Calu3 (cell line): ENCODE data around the gene CDKN1C. TPM values are rescaled to one million over a fixed set of nuclear protein-coding genes. Genes with fewer than 3 reads are reported as not detected.

Experiments
- BruUV-seq: library from RNA; stranded (reverse); fragments of 400-500 nt; replicated peaks from 2 replicates; lab custom pipeline; 2021; lab: Mats Ljungman, UMichigan
- CTCF ChIA-PET: fragments of 300-600 bp; sonication (Branson Sonifier 250); formaldehyde crosslinking; loops from one replicate; lab custom pipeline; 2022; ENCODE audit warnings: antibody characterized with exemption; lab: Charles Lee
- DNase-seq: peaks from one replicate; pipeline ENCODE4 v3.0.0; 2022
- H3K27ac Mint-ChIP-seq: one replicate; pipeline ENCODE4 v1.8.0; 2022; ENCODE audit warnings: mixed read lengths; ENCODE audit not compliant: unreplicated experiment
- H3K27me3 Mint-ChIP-seq: one replicate; pipeline ENCODE4 v1.8.0; 2022; ENCODE audit warnings: mixed read lengths; ENCODE audit not compliant: unreplicated experiment
- H3K36me3 Mint-ChIP-seq: one replicate; pipeline ENCODE4 v1.8.0; 2022; ENCODE audit warnings: mild to moderate bottlenecking, moderate library complexity, mixed read lengths; ENCODE audit not compliant: insufficient read depth, unreplicated experiment
- H3K4me1 Mint-ChIP-seq: one replicate; pipeline ENCODE4 v1.8.0; 2022; ENCODE audit warnings: mild to moderate bottlenecking, low read depth, mixed read lengths; ENCODE audit not compliant: unreplicated experiment
- H3K4me3 Mint-ChIP-seq: one replicate; pipeline ENCODE4 v1.8.0; 2022; ENCODE audit warnings: mild to moderate bottlenecking, low read depth, moderate library complexity, mixed read lengths; ENCODE audit not compliant: unreplicated experiment
- H3K9me3 Mint-ChIP-seq: one replicate; pipeline ENCODE4 v1.8.0; 2022; ENCODE audit warnings: low read depth, mixed read lengths; ENCODE audit not compliant: unreplicated experiment
- intact Hi-C: fragments of 100-400 bp; cut with micrococcal nuclease; formaldehyde crosslinking; loops from one replicate; pipeline ENCODE4 v1.10.0; 2022; ENCODE audit not compliant: unreplicated experiment
- total RNA-seq: library from RNA; stranded (reverse); gene quantifications from 2 replicates; pipeline ENCODE4 v1.2.3, GENCODE V29; 2022
- TF ChIP-seq, protein P1 (sequence below): fragments of 200-600 bp; IDR thresholded peaks from one replicate; pipeline ENCODE4 v1.8.0; 2022; ENCODE audit warnings: antibody characterized with exemption; ENCODE audit not compliant: unreplicated experiment

CDKN1C gene
- total RNA-seq, 1 experiment from 2014 or later, result 2.4 TPM

DNA sequence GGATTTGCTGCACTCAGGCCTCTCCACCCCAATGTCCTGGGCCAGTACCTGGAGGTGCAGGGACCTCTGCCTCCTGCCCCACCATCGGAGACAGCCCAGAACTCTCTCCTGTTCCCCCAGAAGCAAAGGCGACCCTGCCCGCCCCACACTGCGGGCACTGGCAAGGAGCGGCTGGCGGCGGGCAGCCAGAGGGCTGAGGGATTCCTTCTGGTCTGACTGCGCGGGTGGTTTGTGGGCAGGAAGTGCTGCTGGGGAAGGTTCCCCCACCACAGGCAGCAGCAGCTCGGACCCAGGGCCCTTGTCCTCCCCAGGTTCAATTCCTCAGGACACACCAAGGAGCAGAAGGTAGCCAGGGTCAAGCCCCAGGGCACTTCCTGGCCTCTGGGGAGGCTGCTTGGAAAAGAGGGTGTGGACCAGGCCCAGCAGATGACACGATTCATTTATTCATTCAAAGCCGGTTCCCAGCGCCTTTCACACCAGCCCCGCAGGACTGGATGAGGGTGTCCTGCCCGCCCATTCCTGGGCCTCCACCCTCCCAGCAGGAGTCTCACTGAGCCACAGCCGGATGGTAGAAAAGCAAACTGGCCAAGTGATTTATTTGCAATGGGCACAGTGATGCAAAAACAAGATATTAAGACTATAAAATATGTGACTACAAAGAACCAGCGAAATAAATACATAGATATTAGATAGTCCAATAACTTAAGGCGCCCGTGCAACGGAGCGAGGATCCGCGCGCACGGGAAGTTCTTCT, 42.5 kb upstream of the CDKN1C start:
- Mint-ChIP-seq H3K36me3 (peaks cover 82% of the 10 kb centered on the region), H3K9me3 (no peaks in the 10 kb centered on the region), H3K27me3 (no peaks in the 10 kb centered on the region), H3K27ac (peak overlapping the region; percentile 98), H3K4me3 (peak overlapping the region; percentile 94), H3K4me1 (peaks cover 27% of the 10 kb centered on the region)
- no TSS peak for BruUV-seq
- intact Hi-C loops, result loop anchor here (2.0 kb wide), 1 partner anchor 15 kb away; no protein-coding TSS in a partner anchor
- CTCF ChIA-PET, result interaction anchor here (2.7 to 2.9 kb wide), 2 partner anchors 25 to 36 kb away, joined by 24 to 40 read pairs; a partner anchor contains a TSS
- TF ChIP-seq, protein P1, sequence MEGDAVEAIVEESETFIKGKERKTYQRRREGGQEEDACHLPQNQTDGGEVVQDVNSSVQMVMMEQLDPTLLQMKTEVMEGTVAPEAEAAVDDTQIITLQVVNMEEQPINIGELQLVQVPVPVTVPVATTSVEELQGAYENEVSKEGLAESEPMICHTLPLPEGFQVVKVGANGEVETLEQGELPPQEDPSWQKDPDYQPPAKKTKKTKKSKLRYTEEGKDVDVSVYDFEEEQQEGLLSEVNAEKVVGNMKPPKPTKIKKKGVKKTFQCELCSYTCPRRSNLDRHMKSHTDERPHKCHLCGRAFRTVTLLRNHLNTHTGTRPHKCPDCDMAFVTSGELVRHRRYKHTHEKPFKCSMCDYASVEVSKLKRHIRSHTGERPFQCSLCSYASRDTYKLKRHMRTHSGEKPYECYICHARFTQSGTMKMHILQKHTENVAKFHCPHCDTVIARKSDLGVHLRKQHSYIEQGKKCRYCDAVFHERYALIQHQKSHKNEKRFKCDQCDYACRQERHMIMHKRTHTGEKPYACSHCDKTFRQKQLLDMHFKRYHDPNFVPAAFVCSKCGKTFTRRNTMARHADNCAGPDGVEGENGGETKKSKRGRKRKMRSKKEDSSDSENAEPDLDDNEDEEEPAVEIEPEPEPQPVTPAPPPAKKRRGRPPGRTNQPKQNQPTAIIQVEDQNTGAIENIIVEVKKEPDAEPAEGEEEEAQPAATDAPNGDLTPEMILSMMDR, result no peak
- peak; percentile 38 for DNase-seq

DNA sequence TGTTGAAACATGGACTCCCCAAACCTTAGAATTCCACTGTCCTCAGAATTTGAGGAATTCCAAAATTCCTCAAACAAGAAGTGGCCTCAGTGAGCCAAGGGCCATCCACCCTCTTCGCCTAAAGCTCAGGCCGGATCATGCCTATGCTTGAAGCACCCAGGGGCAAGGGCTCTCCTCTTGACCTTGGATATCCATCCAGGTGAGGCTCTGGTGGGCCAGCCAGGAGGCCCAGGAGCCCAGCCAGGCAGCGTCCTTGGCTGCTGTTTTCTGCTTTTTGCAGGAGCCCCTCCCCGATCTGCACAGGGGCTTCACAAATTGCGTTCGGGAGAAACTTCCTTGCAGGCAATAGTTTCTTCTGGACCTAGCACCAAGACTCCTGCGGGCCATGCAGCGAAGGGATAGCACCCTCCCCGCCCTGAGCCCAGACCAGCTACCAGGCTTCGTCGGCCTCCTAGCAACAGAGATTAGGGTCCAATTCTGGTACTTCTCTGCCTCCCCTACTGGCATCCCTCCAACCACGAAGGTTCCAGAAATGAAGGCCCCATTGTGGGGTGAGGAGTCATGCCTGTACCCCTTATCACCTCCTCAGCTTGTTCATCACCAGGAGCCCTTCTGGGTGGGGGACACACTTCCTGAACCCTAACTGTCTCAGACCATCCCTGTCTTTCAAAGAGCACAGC, 41.7 kb upstream of the CDKN1C start:
- CTCF ChIA-PET, result interaction anchor here (0.6 to 1.3 kb wide), 3 partner anchors 11 to 423 kb away, joined by 3 to 5 read pairs (median 4); no protein-coding TSS in a partner anchor

DNA sequence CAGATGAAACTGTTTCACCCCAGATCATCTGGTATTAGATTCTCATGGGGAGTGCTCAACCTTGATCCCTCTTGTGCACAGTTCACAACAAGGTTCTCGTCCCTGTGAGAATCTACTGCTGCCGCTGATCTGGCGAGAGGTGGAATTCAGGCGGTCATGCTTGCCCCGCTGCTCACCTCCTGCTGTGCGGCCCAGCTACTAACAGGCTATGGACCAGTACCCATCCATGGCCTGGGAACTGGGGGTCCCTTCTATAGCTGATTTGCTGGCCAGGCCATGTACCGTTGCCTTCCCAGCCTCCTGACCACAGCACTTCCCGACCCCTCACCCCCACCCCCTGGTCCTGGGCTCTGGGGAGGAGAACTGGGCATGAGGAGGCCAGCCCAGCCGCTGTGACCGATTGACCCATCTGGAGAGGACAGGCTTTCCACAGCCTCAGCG, 41.1 kb upstream of the CDKN1C start:
- CTCF ChIA-PET, result interaction anchor here (0.5 to 1.3 kb wide), 4 partner anchors 11 to 422 kb away, joined by 3 to 5 read pairs (median 4); no protein-coding TSS in a partner anchor
- Mint-ChIP-seq H3K27me3 (no peaks in the 10 kb centered on the region), H3K36me3 (peaks cover 75% of the 10 kb centered on the region), H3K4me3 (peak overlapping the region; percentile 94), H3K4me1 (peaks cover 27% of the 10 kb centered on the region), H3K27ac (peak overlapping the region; percentile 98), H3K9me3 (no peaks in the 10 kb centered on the region)
- BruUV-seq, result no TSS peak
- intact Hi-C loops, result loop anchor here (2.0 kb wide), 1 partner anchor 14 kb away; no protein-coding TSS in a partner anchor
- no peak for DNase-seq
- TF ChIP-seq, protein P1, result no peak

More for the DNA sequence above, 41.7 kb upstream of the CDKN1C start:
- Mint-ChIP-seq H3K27ac (peak overlapping the region; percentile 98), H3K27me3 (no peaks in the 10 kb centered on the region), H3K36me3 (peaks cover 75% of the 10 kb centered on the region), H3K4me3 (peak overlapping the region; percentile 94), H3K9me3 (no peaks in the 10 kb centered on the region), H3K4me1 (peaks cover 27% of the 10 kb centered on the region)
- intact Hi-C loops, result loop anchor here (2.0 kb wide), 1 partner anchor 14 kb away; no protein-coding TSS in a partner anchor
- TF ChIP-seq, protein P1, result no peak
- no peak for DNase-seq
- BruUV-seq, result no TSS peak
